NCI-H1436 treated with DMSO at 0.1 percent for 48 hours (cell line): ENCODE measurements around the gene ME3.

Experiments
- DNase-seq: peaks from one replicate; lab custom pipeline; 2025; lab: John Stamatoyannopoulos, UW

The ME3 gene

DNA sequence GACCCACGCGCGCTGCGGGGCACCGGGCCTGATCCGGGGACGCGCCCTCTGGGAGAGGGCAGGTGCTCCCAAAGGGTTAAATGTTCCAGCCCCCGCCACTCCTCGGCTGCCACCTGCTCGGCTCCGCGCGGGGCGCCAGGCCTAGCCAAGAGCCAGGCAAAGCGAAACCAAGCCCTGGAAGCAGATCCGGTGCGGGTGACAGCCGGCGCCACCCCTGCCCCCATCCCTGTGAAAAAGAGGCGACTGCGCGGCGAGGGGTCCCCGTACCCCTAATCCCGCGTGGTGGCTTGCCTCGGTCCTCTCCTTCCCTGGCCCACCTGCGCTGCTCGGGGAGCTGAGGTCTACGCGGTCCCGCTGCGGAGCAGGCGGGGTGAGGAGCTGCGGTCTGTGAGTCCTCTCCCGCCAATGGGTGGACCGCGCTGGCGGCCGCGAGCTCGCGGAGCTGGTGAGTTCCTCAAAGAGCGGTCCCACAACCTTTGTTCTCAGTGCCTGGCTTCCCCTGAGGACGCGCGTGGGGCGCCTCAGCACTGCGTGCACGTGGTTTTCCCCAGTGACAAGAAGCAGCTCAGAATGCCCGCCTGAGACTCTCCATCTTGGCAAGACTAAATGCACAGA lies at the start of gene ME3:
TSS of gene ME3 (minus strand) at position 610 of the 615 bp plus-strand sequence.
- no peak for DNase-seq

- no peak for DNase-seq
Observed at GRCh38 chr11:86722006-86722405, 49.6 kb upstream of the ME3 start.

GRCh38 chr11:86720546-86720945 lies 48.1 kb upstream of the ME3 start:
- no peak for DNase-seq

DNA sequence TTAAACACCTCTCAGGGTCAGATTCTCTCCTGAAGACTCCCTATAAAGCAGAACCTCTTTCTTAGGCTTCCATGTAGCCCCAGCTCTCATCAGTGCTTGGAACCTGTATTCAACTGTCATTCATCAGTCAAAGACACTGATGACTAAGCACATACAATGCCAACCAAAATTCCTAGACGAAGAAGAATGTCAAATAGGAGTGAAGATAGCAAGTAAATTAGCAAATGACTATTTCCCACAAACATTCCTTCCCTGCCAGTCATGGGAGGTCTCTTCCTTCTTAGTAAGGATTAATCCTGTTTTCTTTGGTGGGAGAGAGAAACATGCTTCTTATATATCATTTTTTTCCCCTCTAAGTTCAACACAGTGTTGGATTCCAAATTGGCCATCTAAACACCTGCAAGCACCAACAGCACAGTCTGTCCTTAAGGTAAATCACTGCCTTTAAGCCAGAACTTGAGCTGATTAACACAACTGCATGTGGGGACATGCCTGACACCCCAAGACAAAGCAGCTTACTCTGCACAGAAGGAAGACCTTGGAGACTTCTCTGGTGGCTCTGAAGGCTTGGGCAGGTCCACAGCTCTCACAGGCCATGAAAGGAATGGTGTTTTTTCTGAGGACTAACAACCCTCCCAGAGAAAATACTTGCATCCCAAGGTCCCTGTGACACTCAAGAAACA lies 47.5 kb upstream of the ME3 start:
- DNase-seq = no peak

- DNase-seq = no peak
Observed at GRCh38 chr11:86718999-86719398, 46.6 kb upstream of the ME3 start.

GRCh38 chr11:86718521-86718920 lies 46.1 kb upstream of the ME3 start:
- no peak for DNase-seq

GRCh38 chr11:86717817-86718501 lies 45.5 kb upstream of the ME3 start:
- DNase-seq = no peak

GRCh38 chr11:86715611-86716010 lies 43.2 kb upstream of the ME3 start:
- no peak for DNase-seq

GRCh38 chr11:86713552-86713951 lies 41.1 kb upstream of the ME3 start:
- DNase-seq = no peak

GRCh38 chr11:86710936-86711335 lies 38.5 kb upstream of the ME3 start:
- no peak for DNase-seq

DNA sequence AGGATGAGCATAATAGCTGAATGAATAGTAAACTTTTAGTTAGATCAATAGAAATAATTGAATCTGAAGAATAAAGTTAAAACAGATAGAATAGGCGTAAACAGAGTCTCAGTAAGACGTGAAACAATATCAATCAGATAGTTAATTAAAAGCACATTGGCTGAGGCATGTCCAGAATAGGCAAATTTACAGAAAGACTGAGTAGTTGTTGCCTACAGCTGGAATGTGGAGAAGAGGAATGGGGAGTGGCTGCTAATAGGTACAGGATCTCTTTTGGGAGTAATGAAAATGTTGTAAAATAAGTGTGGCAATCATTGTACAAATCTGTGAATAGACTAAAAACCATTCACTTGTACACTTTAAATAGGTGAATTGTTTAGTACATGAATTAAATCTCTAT lies 36.3 kb upstream of the ME3 start:
- no peak for DNase-seq

GRCh38 chr11:86706338-86707131 lies 34.1 kb upstream of the ME3 start:
- DNase-seq = no peak

DNA sequence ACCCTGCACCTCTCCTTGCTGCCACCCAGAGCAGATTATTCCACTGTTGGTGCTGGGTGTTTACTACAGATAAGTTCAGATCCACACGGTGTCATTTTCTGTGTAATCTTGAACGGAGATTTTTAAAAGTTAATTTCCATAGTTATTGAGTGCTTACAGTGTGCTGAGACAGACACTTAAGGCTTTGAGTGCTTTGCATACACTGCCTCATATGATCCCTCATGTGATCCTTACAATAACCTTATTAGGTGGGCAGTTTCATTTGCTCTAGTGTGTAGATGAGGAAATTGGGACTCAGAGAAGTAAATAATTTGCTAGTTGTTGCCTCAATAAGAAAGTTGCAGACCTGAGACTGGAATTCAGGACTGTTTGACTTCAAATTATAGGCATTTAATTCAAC lies 32.3 kb upstream of the ME3 start:
- no peak for DNase-seq

DNA sequence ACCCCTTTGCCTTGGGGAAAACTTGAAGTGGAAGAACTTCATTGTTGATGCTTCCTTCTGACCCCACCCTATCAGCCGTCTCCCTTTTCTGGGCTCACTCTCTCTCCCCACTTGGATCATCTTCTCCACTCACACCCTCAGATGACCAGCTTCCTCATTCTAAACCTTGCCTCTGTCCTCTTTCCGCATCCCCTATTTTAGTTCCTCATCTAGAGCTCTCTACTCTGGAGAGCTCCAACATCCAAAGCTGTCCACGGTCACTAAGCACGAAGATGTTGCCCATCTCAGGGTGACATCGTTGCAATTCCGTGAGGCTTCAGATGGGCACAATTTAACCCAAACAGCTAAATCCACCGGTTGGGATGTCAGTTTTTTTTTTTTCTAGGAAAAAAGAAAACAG lies 31.6 kb upstream of the ME3 start:
- no peak for DNase-seq

DNA sequence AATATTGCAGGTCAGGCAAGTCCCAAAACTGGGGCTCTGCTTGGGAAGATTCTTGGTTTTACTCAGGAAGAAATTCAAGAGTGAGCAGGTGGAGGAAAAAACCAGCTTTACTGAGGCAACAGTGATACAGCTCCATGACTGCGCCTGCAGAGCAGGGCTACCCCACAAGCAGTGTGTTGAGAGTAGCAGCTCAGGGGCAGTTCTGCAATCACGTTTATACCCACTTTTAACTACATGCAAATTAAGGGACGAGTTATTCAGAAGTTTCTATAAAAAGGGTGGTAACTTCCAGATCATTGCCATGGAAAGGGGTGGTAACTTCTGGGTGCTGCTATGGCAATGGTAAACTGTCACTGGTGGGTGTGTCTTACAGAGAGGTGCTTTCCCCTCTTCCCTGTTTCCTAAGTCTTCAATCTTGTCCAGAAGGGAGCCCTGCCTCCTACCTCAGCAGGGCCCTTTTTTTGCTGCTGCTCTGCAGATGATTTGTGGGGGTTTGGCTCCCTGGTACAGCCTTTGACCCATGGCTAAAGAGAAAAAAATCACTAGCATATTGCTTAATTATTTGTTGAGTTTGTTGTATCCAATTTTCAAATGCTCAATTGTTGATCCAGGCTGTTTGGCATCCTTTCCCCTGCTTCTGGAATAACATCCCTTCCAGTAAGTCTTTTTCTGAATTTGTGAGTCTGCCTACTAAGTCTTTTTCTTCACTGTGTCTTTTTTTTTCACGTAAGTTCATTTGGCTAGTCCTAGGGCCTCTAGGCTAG lies 30.0 kb upstream of the ME3 start:
- DNase-seq = no peak

GRCh38 chr11:86699040-86699791 lies 26.8 kb upstream of the ME3 start:
- no peak for DNase-seq

DNA sequence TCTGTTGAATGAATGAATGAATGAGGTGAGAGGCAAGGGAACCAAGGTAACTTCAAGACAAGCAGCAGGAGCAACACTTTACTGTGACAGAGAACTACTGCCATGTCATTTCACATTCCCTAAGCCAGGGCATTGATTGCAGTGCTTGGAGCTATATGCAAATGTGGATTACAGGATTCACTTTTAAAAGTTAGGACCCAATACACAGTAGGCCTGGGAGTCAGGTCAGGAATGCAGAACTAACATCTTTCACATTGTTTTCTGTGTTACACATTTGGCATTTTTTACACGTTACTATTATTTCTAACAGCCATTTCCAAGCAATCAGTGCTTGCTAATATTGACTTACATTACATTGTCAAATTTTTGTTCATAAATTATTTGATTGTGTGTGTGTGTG lies 26.2 kb upstream of the ME3 start:
- DNase-seq = no peak

DNA sequence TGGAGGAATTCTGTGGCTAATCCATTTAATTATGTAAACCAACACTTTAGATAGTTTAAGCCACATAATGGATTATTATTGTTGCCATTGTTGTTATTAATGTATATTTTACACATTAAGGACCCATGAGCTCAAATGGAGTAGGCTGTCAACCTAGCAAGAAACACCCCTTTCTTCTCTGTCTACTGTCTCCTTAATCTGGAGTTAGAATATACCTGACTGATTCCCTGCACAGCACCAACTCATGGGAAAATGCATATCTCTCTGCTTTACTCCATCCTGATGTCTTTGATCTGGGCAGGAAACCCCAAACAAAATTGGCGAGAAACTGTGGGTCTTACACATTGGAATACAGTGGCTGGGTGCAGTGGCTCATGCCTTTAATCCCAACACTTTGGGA lies 24.0 kb upstream of the ME3 start:
- no peak for DNase-seq

GRCh38 chr11:86696004-86696403 lies 23.6 kb upstream of the ME3 start:
- DNase-seq = no peak

DNA sequence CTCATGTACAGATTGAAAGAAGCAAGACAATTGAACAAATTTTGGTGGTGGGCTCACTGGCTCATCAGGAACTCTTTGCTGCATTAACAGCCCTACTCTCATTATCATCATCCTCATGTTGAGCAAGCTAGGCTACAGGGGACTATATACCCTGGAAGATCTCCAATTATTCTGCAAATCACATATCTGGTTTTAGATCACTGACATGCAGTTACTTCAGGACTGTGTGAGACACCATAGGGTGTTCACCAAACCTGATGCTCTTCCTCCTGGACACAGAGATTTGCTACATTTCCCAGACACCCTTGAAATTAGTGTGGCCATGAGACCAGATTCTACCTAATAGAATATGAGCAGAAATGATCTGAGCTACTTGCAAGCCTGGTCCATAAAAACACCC lies 23.0 kb upstream of the ME3 start:
- no peak for DNase-seq

DNA sequence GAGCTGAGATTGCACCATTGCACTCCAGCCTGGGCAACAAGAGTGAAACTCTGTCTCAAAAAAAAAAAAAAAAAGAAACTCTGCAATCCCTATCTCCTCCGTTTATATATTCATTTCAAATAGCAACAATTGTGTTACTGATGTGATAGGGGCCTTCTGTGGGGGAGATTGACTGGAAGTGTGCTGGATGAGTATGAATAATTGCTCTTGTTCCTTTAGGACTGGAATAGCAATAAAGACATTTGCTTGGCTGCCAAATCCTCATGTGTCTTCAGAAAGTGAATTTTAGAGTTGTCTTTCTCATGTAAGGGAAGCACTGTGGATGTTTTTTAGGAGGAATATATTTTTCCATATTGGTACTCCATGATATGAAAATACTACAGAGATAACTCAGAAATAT lies 21.1 kb upstream of the ME3 start:
- no peak for DNase-seq
